GM12864 (cell line): ENCODE data around the gene STOML1.

ENCODE experiments used
- DNase-seq: peaks from one replicate; pipeline ENCODE4 v3.0.0-alpha.2; 2011; ENCODE audit warnings: low read depth
- H3K4me3 ChIP-seq: 2 replicates; pipeline ENCODE4 v1.5.1; 2011; ENCODE audit warnings: mild to moderate bottlenecking, low read depth, low read length, control low read depth
- CTCF ChIP-seq: IDR thresholded peaks from 2 replicates; pipeline ENCODE4 v1.5.1; 2011; ENCODE audit warnings: low read depth, mild to moderate bottlenecking, moderate library complexity, low read length, control low read depth, inconsistent platforms; ENCODE audit errors: missing control alignments

STOML1 gene

GRCh38 chr15:73992594-73992898 lies 451 bp upstream of the STOML1 start:
- TF ChIP-seq CTCF = no peak
- H3K4me3 ChIP-seq = peak overlapping the region; percentile 17; the same call in 1 of the 2 replicates
- no peak for DNase-seq

GRCh38 chr15:73991260-73991659 lies 835 bp downstream of the STOML1 start:
- DNase-seq = no peak
- no peak for TF ChIP-seq CTCF
- H3K4me3 ChIP-seq = peak overlapping the region; percentile 65

- no peak for TF ChIP-seq CTCF
- no peak overlapping the region for H3K4me3 ChIP-seq
- no peak for DNase-seq
Measured at GRCh38 chr15:73990250-73991005, 1.7 kb downstream of the STOML1 start.

DNA sequence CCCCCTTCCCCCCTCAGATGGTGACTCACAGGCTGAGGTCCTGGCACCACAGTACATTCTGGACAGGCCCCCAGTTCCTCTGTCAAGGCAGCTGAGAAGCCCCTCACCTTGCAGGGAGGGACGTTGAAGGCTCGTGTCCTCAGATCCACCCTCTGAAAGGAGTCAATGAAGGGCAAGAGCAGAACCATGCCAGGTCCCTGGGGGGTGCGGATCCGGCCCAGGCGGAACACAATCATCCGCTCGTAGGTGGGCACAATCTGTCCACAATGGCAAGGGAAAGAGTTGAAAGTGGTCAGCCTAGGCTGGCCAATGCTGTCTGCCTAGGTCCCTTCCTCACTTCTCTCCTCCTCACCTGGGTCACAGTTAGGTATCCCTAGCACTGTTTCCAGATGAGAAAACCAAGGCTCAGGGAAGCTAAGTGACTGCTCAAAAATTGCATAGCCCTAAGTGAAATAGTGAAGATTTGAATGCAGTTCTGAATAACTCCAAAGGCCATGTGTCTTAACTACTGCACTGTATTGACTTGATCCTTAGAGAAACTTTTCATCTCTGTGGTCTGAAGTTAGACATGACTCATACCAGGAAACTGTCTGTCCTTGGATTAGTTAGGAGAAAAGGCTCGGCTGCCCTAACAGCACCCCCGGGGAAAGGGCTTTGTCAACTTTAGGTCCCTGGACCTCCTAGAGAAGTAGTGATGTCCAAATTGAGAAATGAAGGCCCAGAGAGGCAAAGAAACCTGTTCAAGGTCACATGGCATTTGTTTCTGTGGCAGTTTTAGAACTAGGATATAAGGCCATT lies 2.9 kb downstream of the STOML1 start:
- no peak overlapping the region for H3K4me3 ChIP-seq
- no peak for DNase-seq
- no peak for TF ChIP-seq CTCF

DNA sequence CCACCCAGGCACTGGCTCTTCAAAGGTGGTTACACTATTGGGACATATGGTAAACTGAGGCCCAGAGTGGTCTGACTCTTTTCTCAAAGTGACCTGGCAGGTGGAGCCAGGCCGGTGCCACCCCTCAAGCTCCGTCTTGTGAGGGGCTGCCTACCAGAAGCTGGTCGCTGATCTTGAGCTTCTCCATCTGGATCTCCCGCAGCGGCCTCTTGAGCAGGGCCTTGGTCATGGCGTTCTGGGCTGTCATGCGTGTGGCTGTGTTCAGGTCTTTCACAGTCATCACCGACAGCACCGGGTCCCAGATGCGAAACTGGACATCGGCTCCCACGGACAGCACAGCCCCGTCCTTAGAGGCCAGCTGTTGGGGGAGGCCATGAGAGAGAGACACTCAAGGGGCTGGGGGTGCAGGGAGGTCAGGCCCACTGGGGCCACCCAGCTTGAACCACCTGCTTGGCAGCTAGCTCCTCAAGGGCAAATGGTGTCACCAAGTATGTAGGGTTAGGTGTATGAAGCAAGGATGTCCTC lies 3.6 kb downstream of the STOML1 start:
- no peak for TF ChIP-seq CTCF
- DNase-seq = no peak
- no peak overlapping the region for H3K4me3 ChIP-seq

- no peak overlapping the region for H3K4me3 ChIP-seq
- DNase-seq = no peak
- no peak for TF ChIP-seq CTCF
Measured at GRCh38 chr15:73987681-73988444, 4.2 kb downstream of the STOML1 start.
